HepG2 (cell line): ENCODE results near the gene RPH3AL. TPM values are rescaled to one million over a fixed set of nuclear protein-coding genes. Genes with fewer than 3 reads are reported as not detected.

Experiments used
- ATM ChIP-seq: fragments of 450-650 bp; IDR thresholded peaks from 2 replicates; pipeline ENCODE4 v1.7.1; 2017; ENCODE audit warnings: mild to moderate bottlenecking, borderline replicate concordance
- BHLHE40 ChIP-seq: IDR thresholded peaks from 2 replicates; pipeline ENCODE4 v1.6.1; 2011; ENCODE audit warnings: low read length, improper control_type of control experiment
- HIVEP1 ChIP-seq: sonication (generic); formaldehyde crosslinking; IDR thresholded peaks from 2 replicates; pipeline ENCODE4 v1.4.0; 2020; ENCODE audit warnings: mild to moderate bottlenecking, missing genetic modification reagents
- NFKB2 ChIP-seq: sonication (generic); formaldehyde crosslinking; IDR thresholded peaks from 2 replicates; pipeline ENCODE4 v1.4.0; 2020; ENCODE audit warnings: missing genetic modification reagents, borderline replicate concordance
- U2AF1 ChIP-seq: fragments of 200-400 bp; formaldehyde crosslinking; optimal IDR thresholded peaks from 2 replicates; pipeline ENCODE3; 2017; ENCODE audit warnings: mild to moderate bottlenecking, low read depth, low read length
- ZFP90 ChIP-seq: sonication (generic); formaldehyde crosslinking; IDR thresholded peaks from 2 replicates; pipeline ENCODE4 v1.8.0; 2022; ENCODE audit warnings: missing genetic modification reagents, mild to moderate bottlenecking, inconsistent platforms, borderline replicate concordance
- ZFYVE20 ChIP-seq: sonication (generic); formaldehyde crosslinking; IDR thresholded peaks from 2 replicates; pipeline ENCODE4 v1.8.0; 2023; ENCODE audit warnings: low read depth, mild to moderate bottlenecking, moderate library complexity, missing genetic modification reagents, borderline replicate concordance
- ZKSCAN1 ChIP-seq: fragments of 150-350 bp; IDR thresholded peaks from 2 replicates; pipeline ENCODE4 v1.6.1; 2014; ENCODE audit warnings: low read length
- ZNF138 ChIP-seq: sonication (generic); formaldehyde crosslinking; IDR thresholded peaks from 2 replicates; pipeline ENCODE4 v1.5.0; 2020; ENCODE audit warnings: mild to moderate bottlenecking, low read depth, missing genetic modification reagents
- ZNF143 ChIP-seq: sonication (generic); formaldehyde crosslinking; IDR thresholded peaks from 2 replicates; pipeline ENCODE4 v1.4.0; 2020; ENCODE audit warnings: missing genetic modification reagents
- ZNF652 ChIP-seq: IDR thresholded peaks from 2 replicates; pipeline ENCODE4 v1.6.1; 2016; ENCODE audit warnings: low read depth, borderline replicate concordance
- polyA plus RNA-seq, 8 experiments: library from polyadenylated mRNA; depleted of rRNA in 3 of 8; stranded (reverse) in 7 of 8; unstranded in 1 of 8; fragments of >200 nt; fragmentation: Illumina TruSeq in 4 of 8; extraction: Trizol in 4 of 8; gene quantifications; 2 replicates each; pipeline versions ENCODE4 v1.2.1 to v1.2.3, GENCODE V29; 2011 to 2016; ENCODE audit warnings: low read depth in 4 of 8, missing spikeins in 1 of 8, mixed read lengths in 1 of 8; ENCODE audit not compliant: insufficient read depth in 1 of 8
- total RNA-seq, 5 experiments: library from RNA; depleted of rRNA; stranded (reverse); fragments of >200 nt; fragmentation: Illumina TruSeq; extraction: Trizol; gene quantifications; 2 replicates each; pipeline ENCODE4 v1.2.3, GENCODE V29; 2016; ENCODE audit warnings: low read depth in 1 of 5
- TF ChIP-seq, protein P1 (sequence below): IDR thresholded peaks from 2 replicates; pipeline ENCODE4 v1.6.1; 2012; ENCODE audit warnings: inconsistent platforms
- TF ChIP-seq, protein P2 (sequence below): sonication (generic); formaldehyde crosslinking; IDR thresholded peaks from 2 replicates; pipeline ENCODE4 v1.5.0; 2020; ENCODE audit warnings: missing genetic modification reagents, mild to moderate bottlenecking, borderline replicate concordance
- TF ChIP-seq, protein P3 (sequence below): sonication (generic); formaldehyde crosslinking; IDR thresholded peaks from 2 replicates; pipeline ENCODE4 v1.4.0; 2020; ENCODE audit warnings: missing genetic modification reagents
- TF ChIP-seq, protein P4 (sequence below): IDR thresholded peaks from 2 replicates; pipeline ENCODE4 v1.6.1; 2012; ENCODE audit warnings: low read depth, low read length, improper control_type of control experiment
- TF ChIP-seq, protein P5 (sequence below): sonication (generic); formaldehyde crosslinking; IDR thresholded peaks from 2 replicates; pipeline ENCODE4 v1.8.0; 2022; ENCODE audit warnings: mild to moderate bottlenecking, missing genetic modification reagents
- TF ChIP-seq, protein P6 (sequence below): sonication (generic); formaldehyde crosslinking; IDR thresholded peaks from 2 replicates; pipeline ENCODE4 v1.4.0; 2020; ENCODE audit warnings: missing genetic modification reagents
- TF ChIP-seq, protein P7 (sequence below), 2 experiments: sonication (generic) in 1 of 2; formaldehyde crosslinking in 1 of 2; IDR thresholded peaks; 2 replicates each; pipeline versions ENCODE4 v1.5.1 to v1.6.1; 2011 to 2020; ENCODE audit warnings: borderline replicate concordance in 1 of 2, low read depth in 1 of 2, low read length in 1 of 2, mild to moderate bottlenecking in 1 of 2, missing genetic modification reagents in 1 of 2, moderate library complexity in 1 of 2

Gene RPH3AL
- total and polyA plus RNA-seq, 2 of the 13 experiments (the other 11 are each of a cell fraction or from before 2014, with no cell fraction given): 7.8 to 16.4 TPM

DNA sequence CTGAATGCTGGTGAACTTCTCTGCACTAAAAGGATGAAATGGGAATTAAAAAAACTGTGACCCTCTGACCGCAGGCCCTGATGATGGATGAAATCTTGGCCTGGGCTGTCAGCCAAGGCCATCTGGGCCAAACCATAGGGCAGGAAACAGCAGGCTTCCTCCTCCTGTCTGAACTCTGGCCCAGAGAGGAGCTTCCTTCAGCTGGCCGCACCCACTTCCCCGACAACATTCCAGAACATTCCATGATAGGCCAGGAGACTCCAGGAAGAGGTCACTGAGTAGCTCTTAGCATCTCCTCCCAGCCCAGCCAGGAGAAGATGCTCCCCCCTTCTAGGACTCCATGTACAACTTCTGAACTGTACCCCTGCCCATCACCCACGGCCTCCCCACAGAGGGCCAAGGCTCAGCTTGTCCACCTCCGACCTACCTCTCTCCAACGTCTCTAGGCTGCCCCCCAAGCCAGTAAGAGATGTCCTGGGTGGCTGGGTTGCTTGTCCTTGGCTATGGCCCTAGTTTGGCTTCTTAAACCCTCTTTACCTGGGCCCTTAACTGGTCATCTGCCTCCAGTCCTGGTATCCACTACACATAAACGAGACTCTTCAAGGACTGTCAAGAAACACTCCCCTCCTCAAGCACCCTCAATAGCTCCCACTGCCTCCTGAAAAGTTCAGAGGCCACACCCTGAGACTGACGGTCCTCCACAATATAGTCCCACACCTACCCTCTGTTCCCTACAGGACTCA lies 1.7 kb downstream of the RPH3AL start (continued):
- TF ChIP-seq, protein P1, sequence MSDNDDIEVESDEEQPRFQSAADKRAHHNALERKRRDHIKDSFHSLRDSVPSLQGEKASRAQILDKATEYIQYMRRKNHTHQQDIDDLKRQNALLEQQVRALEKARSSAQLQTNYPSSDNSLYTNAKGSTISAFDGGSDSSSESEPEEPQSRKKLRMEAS: peak; percentile 32; the same call in 1 of the 2 replicates
- TF ChIP-seq, protein P2, sequence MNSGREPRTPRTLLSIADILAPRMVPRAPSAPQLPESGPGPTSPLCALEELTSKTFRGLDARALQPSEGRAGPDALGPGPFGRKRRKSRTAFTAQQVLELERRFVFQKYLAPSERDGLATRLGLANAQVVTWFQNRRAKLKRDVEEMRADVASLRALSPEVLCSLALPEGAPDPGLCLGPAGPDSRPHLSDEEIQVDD (CRISPR knock-in tag): no peak
- TF ChIP-seq ATM (no peak), NFKB2 (CRISPR knock-in tag) (0 out of 2 replicates have a peak, but pooled peaks have one; percentile 37), ZNF138 (CRISPR knock-in tag) (no peak), ZKSCAN1 (no peak), BHLHE40 (no peak), ZNF143 (CRISPR knock-in tag) (no peak), ZNF652 (CRISPR knock-in tag) (no peak), ZFYVE20 (no peak), HIVEP1 (CRISPR knock-in tag) (0 out of 2 replicates have a peak, but pooled peaks have one; percentile 21), U2AF1 (no peak), ZFP90 (CRISPR knock-in tag) (no peak)
- TF ChIP-seq, protein P3, sequence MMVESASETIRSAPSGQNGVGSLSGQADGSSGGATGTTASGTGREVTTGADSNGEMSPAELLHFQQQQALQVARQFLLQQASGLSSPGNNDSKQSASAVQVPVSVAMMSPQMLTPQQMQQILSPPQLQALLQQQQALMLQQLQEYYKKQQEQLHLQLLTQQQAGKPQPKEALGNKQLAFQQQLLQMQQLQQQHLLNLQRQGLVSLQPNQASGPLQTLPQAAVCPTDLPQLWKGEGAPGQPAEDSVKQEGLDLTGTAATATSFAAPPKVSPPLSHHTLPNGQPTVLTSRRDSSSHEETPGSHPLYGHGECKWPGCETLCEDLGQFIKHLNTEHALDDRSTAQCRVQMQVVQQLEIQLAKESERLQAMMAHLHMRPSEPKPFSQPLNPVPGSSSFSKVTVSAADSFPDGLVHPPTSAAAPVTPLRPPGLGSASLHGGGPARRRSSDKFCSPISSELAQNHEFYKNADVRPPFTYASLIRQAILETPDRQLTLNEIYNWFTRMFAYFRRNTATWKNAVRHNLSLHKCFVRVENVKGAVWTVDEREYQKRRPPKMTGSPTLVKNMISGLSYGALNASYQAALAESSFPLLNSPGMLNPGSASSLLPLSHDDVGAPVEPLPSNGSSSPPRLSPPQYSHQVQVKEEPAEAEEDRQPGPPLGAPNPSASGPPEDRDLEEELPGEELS: no peak
- TF ChIP-seq, protein P4, sequence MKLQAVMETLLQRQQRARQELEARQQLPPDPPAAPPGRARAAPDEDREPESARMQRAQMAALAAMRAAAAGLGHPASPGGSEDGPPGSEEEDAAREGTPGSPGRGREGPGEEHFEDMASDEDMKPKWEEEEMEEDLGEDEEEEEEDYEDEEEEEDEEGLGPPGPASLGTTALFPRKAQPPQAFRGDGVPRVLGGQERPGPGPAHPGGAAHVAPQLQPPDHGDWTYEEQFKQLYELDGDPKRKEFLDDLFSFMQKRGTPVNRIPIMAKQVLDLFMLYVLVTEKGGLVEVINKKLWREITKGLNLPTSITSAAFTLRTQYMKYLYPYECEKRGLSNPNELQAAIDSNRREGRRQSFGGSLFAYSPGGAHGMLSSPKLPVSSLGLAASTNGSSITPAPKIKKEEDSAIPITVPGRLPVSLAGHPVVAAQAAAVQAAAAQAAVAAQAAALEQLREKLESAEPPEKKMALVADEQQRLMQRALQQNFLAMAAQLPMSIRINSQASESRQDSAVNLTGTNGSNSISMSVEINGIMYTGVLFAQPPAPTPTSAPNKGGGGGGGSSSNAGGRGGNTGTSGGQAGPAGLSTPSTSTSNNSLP: no peak
- TF ChIP-seq, protein P5, sequence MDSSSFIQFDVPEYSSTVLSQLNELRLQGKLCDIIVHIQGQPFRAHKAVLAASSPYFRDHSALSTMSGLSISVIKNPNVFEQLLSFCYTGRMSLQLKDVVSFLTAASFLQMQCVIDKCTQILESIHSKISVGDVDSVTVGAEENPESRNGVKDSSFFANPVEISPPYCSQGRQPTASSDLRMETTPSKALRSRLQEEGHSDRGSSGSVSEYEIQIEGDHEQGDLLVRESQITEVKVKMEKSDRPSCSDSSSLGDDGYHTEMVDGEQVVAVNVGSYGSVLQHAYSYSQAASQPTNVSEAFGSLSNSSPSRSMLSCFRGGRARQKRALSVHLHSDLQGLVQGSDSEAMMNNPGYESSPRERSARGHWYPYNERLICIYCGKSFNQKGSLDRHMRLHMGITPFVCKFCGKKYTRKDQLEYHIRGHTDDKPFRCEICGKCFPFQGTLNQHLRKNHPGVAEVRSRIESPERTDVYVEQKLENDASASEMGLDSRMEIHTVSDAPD (CRISPR knock-in tag): no peak
- TF ChIP-seq, protein P6, sequence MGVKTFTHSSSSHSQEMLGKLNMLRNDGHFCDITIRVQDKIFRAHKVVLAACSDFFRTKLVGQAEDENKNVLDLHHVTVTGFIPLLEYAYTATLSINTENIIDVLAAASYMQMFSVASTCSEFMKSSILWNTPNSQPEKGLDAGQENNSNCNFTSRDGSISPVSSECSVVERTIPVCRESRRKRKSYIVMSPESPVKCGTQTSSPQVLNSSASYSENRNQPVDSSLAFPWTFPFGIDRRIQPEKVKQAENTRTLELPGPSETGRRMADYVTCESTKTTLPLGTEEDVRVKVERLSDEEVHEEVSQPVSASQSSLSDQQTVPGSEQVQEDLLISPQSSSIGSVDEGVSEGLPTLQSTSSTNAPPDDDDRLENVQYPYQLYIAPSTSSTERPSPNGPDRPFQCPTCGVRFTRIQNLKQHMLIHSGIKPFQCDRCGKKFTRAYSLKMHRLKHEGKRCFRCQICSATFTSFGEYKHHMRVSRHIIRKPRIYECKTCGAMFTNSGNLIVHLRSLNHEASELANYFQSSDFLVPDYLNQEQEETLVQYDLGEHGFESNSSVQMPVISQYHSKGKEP: no peak
- TF ChIP-seq, protein P7, sequence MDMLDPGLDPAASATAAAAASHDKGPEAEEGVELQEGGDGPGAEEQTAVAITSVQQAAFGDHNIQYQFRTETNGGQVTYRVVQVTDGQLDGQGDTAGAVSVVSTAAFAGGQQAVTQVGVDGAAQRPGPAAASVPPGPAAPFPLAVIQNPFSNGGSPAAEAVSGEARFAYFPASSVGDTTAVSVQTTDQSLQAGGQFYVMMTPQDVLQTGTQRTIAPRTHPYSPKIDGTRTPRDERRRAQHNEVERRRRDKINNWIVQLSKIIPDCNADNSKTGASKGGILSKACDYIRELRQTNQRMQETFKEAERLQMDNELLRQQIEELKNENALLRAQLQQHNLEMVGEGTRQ (IDR thresholded peaks at IDR 0.05; ENCODE audit: low read depth, low read length): no peak
- TF ChIP-seq, protein P7 (CRISPR knock-in tag; IDR thresholded peaks at IDR 0.05; ENCODE audit: borderline replicate concordance): no peak
